Smooth muscle cell of the brain vasculature (primary cell): ENCODE results near the gene KLF11.
"Not testable (repeated sequence)": the region's sequence is repeated elsewhere in the genome, so short reads cannot be mapped to it uniquely, and the experiment has no call there.

Experiments
- DNase-seq: peaks from one replicate; pipeline ENCODE4 v3.0.0-alpha.2; 2012; ENCODE audit warnings: low read depth, low spot score

KLF11 gene

GRCh38 chr2:10022966-10023662 lies 20.2 kb upstream of the KLF11 start:
- DNase-seq: no peak

GRCh38 chr2:10026940-10027569 lies 16.3 kb upstream of the KLF11 start:
- no peak for DNase-seq

GRCh38 chr2:10027660-10028330 lies 15.6 kb upstream of the KLF11 start:
- DNase-seq: no peak

- DNase-seq: no peak
Observed at GRCh38 chr2:10028407-10028987, 14.9 kb upstream of the KLF11 start.

- DNase-seq: no peak
Observed at GRCh38 chr2:10028988-10029874, 14.1 kb upstream of the KLF11 start.

GRCh38 chr2:10029875-10030223 lies 13.5 kb upstream of the KLF11 start:
- no peak for DNase-seq

- DNase-seq: no peak
Observed at GRCh38 chr2:10030311-10030736, 13.0 kb upstream of the KLF11 start.

GRCh38 chr2:10030798-10031197 lies 12.6 kb upstream of the KLF11 start:
- DNase-seq: not testable (repeated sequence)

GRCh38 chr2:10031886-10032745 lies 11.2 kb upstream of the KLF11 start:
- DNase-seq: no peak

- no peak for DNase-seq
Observed at GRCh38 chr2:10032746-10033105, 10.6 kb upstream of the KLF11 start.

- no peak for DNase-seq
Observed at GRCh38 chr2:10033251-10034006, 9.9 kb upstream of the KLF11 start.

- DNase-seq: no peak
Observed at GRCh38 chr2:10034333-10035052, 8.9 kb upstream of the KLF11 start.

- DNase-seq: no peak
Observed at GRCh38 chr2:10035053-10035422, 8.3 kb upstream of the KLF11 start.

- no peak for DNase-seq
Observed at GRCh38 chr2:10035633-10036032, 7.7 kb upstream of the KLF11 start.

- no peak for DNase-seq
Observed at GRCh38 chr2:10036095-10036884, 7.1 kb upstream of the KLF11 start.

GRCh38 chr2:10038123-10038522 lies 5.2 kb upstream of the KLF11 start:
- DNase-seq: no peak

- no peak for DNase-seq
Observed at GRCh38 chr2:10038716-10039115, 4.6 kb upstream of the KLF11 start.

- no peak for DNase-seq
Observed at GRCh38 chr2:10039658-10040410, 3.5 kb upstream of the KLF11 start.
